HG03571 (cell line): ENCODE data around the gene CBX2.

Source experiments
- ATAC-seq: cut with Tn5 transposase; IDR thresholded peaks from one replicate; pipeline ENCODE4 v1.9.1; 2021; ENCODE audit not compliant: unreplicated experiment

Gene CBX2

GRCh38 chr17:79811011-79811867, 33.3 kb downstream of the CBX2 start:
- no peak for ATAC-seq

- ATAC-seq: no peak
These were observed 34.0 kb downstream of the CBX2 start for GRCh38 chr17:79811868-79812352.

GRCh38 chr17:79812353-79813258, 34.7 kb downstream of the CBX2 start:
- ATAC-seq: no peak

- no peak for ATAC-seq
These were observed 35.6 kb downstream of the CBX2 start for GRCh38 chr17:79813297-79814126.

GRCh38 chr17:79814127-79814973, 36.4 kb downstream of the CBX2 start:
- no peak for ATAC-seq

- ATAC-seq: no peak
These were observed 37.3 kb downstream of the CBX2 start for GRCh38 chr17:79814974-79815835.

GRCh38 chr17:79815836-79816461, 38.0 kb downstream of the CBX2 start:
- no peak for ATAC-seq

GRCh38 chr17:79818026-79818758, 40.2 kb downstream of the CBX2 start:
- ATAC-seq: no peak

- ATAC-seq: no peak
These were observed 41.1 kb downstream of the CBX2 start for GRCh38 chr17:79819085-79819484.

DNA sequence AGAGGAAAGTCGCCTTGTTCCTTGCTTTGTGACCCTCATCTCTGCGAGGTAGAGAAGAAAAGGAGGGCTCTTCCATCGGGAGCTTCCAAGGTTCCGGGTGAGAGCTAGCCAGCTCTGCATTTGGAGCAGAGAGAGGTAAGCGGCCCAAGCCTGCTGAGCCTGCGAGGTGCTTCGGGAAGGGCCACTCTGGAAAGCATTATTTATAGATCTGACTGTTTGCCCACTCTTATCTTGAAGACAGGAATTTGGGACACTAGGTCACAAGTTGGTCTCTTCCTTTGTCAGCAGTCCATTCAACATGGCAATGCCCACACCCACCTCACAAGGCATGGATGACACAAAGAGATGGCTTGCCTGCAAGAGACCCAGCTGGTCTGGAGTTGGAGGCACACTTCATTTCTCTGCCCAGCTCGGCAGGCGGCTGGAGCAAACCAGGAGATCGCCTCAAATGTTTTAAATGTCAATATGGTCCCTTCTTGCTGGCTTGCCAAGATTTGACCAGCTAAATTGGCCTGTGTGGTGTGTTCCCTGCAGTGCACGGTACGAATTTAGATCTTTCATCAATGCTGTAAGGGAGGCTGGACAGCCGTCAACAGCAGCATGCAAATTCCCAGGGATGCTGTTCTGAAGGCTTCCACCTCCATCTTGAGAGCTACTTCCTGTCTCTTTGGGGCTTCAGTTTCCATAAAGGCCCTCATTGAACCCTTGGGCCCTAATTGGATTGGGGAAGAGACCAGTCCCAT, 41.8 kb downstream of the CBX2 start:
- no peak for ATAC-seq

GRCh38 chr17:79820959-79821330, 43.0 kb downstream of the CBX2 start:
- no peak for ATAC-seq

GRCh38 chr17:79821331-79822095, 43.6 kb downstream of the CBX2 start:
- ATAC-seq: no peak

DNA sequence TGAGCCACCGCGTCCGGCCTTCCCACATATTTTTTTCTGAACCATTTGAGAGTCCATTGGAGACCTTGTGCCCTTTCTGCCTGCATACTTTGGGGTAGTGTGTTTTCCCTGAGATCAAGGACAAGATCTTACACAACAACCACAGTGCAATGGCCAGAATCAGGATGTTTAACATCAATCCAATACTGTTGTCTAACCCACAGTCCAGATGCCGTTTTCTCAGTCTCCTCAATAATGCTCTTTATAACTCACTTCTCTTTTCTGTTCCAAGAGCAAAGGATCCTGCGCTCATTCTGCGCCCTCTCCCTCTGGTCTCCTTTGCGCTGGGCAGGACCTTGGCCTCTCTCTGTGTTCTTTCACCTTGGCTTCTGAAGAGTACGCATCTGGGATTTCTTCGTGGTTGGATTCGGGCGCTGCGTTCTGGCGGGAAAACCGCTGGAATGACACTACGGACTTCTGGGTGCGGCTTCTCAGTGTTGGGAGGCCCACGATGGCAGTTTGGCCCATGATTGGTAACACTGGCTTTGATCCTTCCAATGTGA, 44.7 kb downstream of the CBX2 start:
- ATAC-seq: no peak

GRCh38 chr17:79824234-79824633, 46.3 kb downstream of the CBX2 start:
- ATAC-seq: no peak

DNA sequence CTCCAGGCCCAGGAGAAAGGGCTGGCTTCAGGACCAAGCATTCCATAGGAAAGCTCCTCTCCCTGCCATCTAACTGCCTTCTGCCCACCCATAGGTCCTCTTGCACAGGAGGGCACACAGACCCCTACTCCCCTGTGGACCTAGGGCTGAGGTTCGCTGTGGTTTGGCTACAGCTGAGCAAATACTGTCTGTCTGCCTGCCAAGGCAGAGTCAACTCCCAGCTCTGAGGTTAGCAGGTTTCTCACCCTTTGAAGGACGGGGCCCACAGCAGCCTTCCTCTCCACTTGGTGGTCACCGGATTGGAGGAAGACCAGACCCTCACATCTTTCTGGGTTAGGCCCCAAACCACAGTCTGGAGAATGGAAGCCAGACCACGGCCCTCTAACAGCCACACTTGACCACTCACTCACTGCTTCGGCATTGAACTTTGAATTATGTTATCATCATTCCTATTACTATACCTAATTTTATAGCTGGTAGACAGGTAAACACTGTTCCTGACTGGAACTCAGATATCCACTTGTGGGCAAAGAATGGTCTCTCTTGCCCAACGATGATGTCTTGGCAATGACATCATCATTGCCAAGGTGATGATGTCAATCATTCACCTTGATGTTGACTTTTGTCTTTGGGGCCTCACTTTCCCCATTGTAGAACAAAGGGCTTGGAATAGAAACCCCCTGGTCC, 47.1 kb downstream of the CBX2 start:
- no peak for ATAC-seq

DNA sequence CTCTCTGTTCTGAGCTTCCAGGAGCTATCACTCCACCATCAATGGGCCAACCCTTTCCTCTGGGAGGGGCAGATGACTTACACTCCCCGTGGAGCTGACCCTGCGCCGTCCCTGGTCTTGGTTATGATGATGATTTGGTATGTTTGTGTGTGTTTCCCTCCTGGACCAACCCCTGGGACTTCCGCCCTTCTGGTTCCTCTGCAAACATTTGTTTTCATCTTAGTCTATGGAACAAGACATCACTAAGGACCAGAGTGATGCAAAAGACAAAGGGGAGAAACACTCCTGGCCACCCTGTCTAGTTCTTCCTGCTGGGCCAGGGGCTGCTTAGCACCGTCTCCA, 47.6 kb downstream of the CBX2 start:
- no peak for ATAC-seq
